Natural killer cell (primary cell): ENCODE data around the gene VPS13A. TPM values are rescaled to one million over a fixed set of nuclear protein-coding genes. Genes with fewer than 3 reads are reported as not detected.

ENCODE experiments used
- ATAC-seq, 3 donors: fragments of 150-1000 bp in 2 of 3; fragments of 200-7000 bp in 1 of 3; cut with Tn5 transposase; 1 replicate in 1 of 3; 2 replicates in 2 of 3; pipeline ENCODE4 v1.10.0; 2021; ENCODE audit warnings: mild to moderate bottlenecking in 2 of 3, moderate library complexity in 2 of 3
- DNase-seq, 2 donors: peaks; one replicate each; pipeline versions ENCODE4 v3.0.0 to v3.0.0-alpha.2; 2013 to 2021; ENCODE audit warnings: mixed read lengths in 1 of 2
- H3K27ac ChIP-seq: one replicate; pipeline ENCODE4 v1.5.1; 2013; ENCODE audit warnings: mild to moderate bottlenecking, low read length
- H3K27me3 ChIP-seq: one replicate; pipeline ENCODE4 v1.6.1; 2013; ENCODE audit warnings: low read length; ENCODE audit not compliant: control insufficient read depth, insufficient read depth
- H3K36me3 ChIP-seq: one replicate; pipeline ENCODE4 v1.6.1; 2013; ENCODE audit warnings: low read length; ENCODE audit not compliant: control insufficient read depth, insufficient read depth
- H3K4me1 ChIP-seq: one replicate; pipeline ENCODE4 v1.6.1; 2013; ENCODE audit warnings: low read length; ENCODE audit not compliant: control insufficient read depth, insufficient read depth
- H3K4me3 ChIP-seq: one replicate; pipeline ENCODE4 v1.5.1; 2013; ENCODE audit warnings: low read length
- H3K9me3 ChIP-seq: one replicate; pipeline ENCODE4 v1.6.1; 2013; ENCODE audit warnings: low read length; ENCODE audit not compliant: control insufficient read depth, insufficient read depth
- H3K27ac Mint-ChIP-seq, 2 donors: one replicate each; pipeline ENCODE4 v1.8.0; 2022; ENCODE audit warnings: mild to moderate bottlenecking in 2 of 2, mixed read lengths in 2 of 2, moderate library complexity in 1 of 2
- H3K27me3 Mint-ChIP-seq, 2 donors: one replicate each; pipeline ENCODE4 v1.8.0; 2022; ENCODE audit warnings: low read depth in 2 of 2, mixed read lengths in 2 of 2
- H3K36me3 Mint-ChIP-seq: one replicate; pipeline ENCODE4 v1.8.0; 2022; ENCODE audit warnings: mixed read lengths
- H3K4me1 Mint-ChIP-seq, 2 donors: one replicate each; pipeline ENCODE4 v1.8.0; 2022; ENCODE audit warnings: mixed read lengths in 2 of 2
- H3K4me3 Mint-ChIP-seq: one replicate; pipeline ENCODE4 v1.8.0; 2022; ENCODE audit warnings: mild to moderate bottlenecking, moderate library complexity, mixed read lengths
- H3K9me3 Mint-ChIP-seq, 2 donors: one replicate each; pipeline ENCODE4 v1.8.0; 2022; ENCODE audit warnings: mixed read lengths in 2 of 2
- WGBS: methylation state at CpG from one replicate; pipeline ENCODE4 v1.1.7; 2013; ENCODE audit warnings: missing lambda C conversion rate; ENCODE audit not compliant: insufficient coverage; 5-methylcytosine and 5-hydroxymethylcytosine counted together
- intact Hi-C: fragments of 100-400 bp; cut with micrococcal nuclease; formaldehyde crosslinking; loops from one replicate; pipeline ENCODE4 v1.14.2; 2022
- total RNA-seq, 4 donors: library from RNA; stranded (reverse); fragments of 120-200 nt in 1 of 4; gene quantifications; one replicate each; pipeline versions ENCODE4 v1.2.3 to v1.2.4, GENCODE V29; 2013 to 2022
- TF ChIP-seq, protein P1 (sequence below): fragments of 200-600 bp; IDR thresholded peaks from one replicate; pipeline ENCODE4 v1.8.0; 2022; ENCODE audit warnings: antibody characterized with exemption

The VPS13A gene
- total RNA-seq, result 10 to 100 TPM; 54.7 to 74.2 (median 70.4) TPM
- total RNA-seq (2013), result 70.6 TPM

- H3K27me3 Mint-ChIP-seq, result no peaks in the 10 kb centered on the region
- no peaks in the 10 kb centered on the region for H3K36me3 Mint-ChIP-seq
- peak; percentile 78 to 96 for DNase-seq
- peak within 1 kb of the TSS; percentile 96 for H3K4me3 Mint-ChIP-seq
- WGBS, result under 1% methylated on average over 89 of the region's 89 CpGs
- intact Hi-C loops, result loop anchor here (5.0 kb wide), 1 partner anchor 855 kb away; the partner anchor contains the start of gene GNAQ
- Histone ChIP-seq H3K4me3 (peak within 1 kb of the TSS; percentile 91), H3K27me3 (no peaks in the 10 kb centered on the region), H3K4me1 (peaks cover 15% of the 10 kb centered on the region), H3K36me3 (no peaks in the 10 kb centered on the region), H3K9me3 (no peaks in the 10 kb centered on the region), H3K27ac (peak within 1 kb of the TSS; percentile 74)
- peak; percentile 89 to 96 (median 90) for ATAC-seq
- H3K27ac Mint-ChIP-seq, result peak within 1 kb of the TSS; percentile 87 to 91
- TF ChIP-seq, protein P1, sequence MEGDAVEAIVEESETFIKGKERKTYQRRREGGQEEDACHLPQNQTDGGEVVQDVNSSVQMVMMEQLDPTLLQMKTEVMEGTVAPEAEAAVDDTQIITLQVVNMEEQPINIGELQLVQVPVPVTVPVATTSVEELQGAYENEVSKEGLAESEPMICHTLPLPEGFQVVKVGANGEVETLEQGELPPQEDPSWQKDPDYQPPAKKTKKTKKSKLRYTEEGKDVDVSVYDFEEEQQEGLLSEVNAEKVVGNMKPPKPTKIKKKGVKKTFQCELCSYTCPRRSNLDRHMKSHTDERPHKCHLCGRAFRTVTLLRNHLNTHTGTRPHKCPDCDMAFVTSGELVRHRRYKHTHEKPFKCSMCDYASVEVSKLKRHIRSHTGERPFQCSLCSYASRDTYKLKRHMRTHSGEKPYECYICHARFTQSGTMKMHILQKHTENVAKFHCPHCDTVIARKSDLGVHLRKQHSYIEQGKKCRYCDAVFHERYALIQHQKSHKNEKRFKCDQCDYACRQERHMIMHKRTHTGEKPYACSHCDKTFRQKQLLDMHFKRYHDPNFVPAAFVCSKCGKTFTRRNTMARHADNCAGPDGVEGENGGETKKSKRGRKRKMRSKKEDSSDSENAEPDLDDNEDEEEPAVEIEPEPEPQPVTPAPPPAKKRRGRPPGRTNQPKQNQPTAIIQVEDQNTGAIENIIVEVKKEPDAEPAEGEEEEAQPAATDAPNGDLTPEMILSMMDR, result peak; percentile 24
- H3K4me1 Mint-ChIP-seq, result peaks cover 19 to 31% of the 10 kb centered on the region in 2 donors
- H3K9me3 Mint-ChIP-seq, result no peaks in the 10 kb centered on the region
Observed at GRCh38 chr9:77177143-77177893, at the start of gene VPS13A. Gene VPS13A (plus strand): TSS chr9:77177534. CDS start chr9:77177705, 171 bp downstream.

DNA sequence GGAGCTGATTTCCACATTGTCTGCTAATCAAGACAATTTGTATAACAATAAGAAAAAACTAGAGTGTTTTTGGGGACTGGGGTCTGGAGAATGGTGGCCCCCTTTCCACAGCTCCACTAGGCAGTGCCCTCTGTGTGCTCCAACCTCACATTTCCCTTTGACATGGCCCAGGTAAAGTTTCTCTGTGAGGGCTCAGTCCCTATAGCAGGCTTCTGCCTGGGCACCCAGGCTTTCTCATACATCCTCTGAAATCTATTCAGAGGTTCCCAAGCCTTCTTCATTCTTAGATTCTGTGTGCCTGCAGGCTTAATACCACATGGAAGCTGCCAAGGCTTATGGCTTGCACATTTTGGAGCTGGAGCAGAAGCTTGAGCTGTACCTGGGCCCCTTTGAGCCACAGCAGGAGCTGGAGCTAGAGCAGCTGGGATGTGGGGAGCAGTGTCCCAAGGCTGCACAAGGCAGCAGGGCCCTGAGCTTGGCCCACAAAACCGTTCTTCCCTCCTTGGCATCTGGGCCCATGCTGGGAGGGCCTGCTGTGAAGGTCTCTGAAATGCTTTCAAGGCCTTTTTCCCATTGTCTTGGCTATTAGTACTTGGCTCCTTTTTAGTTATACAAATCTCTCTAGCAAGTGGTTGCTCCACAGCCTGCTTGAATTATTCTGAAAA is 49.1 kb upstream of the VPS13A start:
- intact Hi-C loops, result no loop called here
- H3K4me1 Mint-ChIP-seq, result no peaks in the 10 kb centered on the region
- no peaks in the 10 kb centered on the region for H3K36me3 Mint-ChIP-seq
- H3K9me3 Mint-ChIP-seq, result no peaks in the 10 kb centered on the region
- no peaks in the 10 kb centered on the region for H3K4me1 ChIP-seq
- ATAC-seq, result no peak
- no peak for DNase-seq
- no peaks in the 10 kb centered on the region for H3K36me3 ChIP-seq
- TF ChIP-seq, protein P1, result no peak
- 70% methylated on average over 1 of the region's 1 CpG for WGBS
- peaks cover 13 to 29% of the 10 kb centered on the region in 2 donors for H3K27me3 Mint-ChIP-seq
- no peak overlapping the region for H3K27ac Mint-ChIP-seq
- H3K4me3 ChIP-seq, result no peak overlapping the region
- no peaks in the 10 kb centered on the region for H3K9me3 ChIP-seq
- peaks cover 7% of the 10 kb centered on the region for H3K27me3 ChIP-seq
- no peak overlapping the region for H3K27ac ChIP-seq
- H3K4me3 Mint-ChIP-seq, result no peak overlapping the region

GRCh38 chr9:77131399-77131798 is 45.9 kb upstream of the VPS13A start:
- Histone ChIP-seq H3K27me3 (peaks cover 5% of the 10 kb centered on the region), H3K4me1 (no peaks in the 10 kb centered on the region), H3K36me3 (no peaks in the 10 kb centered on the region), H3K4me3 (no peak overlapping the region), H3K27ac (no peak overlapping the region), H3K9me3 (no peaks in the 10 kb centered on the region)
- intact Hi-C loops, result no loop called here
- Mint-ChIP-seq H3K27ac (no peak overlapping the region), H3K27me3 (peaks cover 11 to 29% of the 10 kb centered on the region in 2 donors), H3K36me3 (no peaks in the 10 kb centered on the region), H3K4me1 (no peaks in the 10 kb centered on the region), H3K4me3 (no peak overlapping the region), H3K9me3 (no peaks in the 10 kb centered on the region)
- DNase-seq (no peak), ATAC-seq (no peak)
- TF ChIP-seq, protein P1, result no peak
- 56% methylated on average over 5 of the region's 5 CpGs for WGBS
